HepG2 (cell line): ENCODE measurements around the gene KLHL12. TPM values are rescaled to one million over a fixed set of nuclear protein-coding genes. Genes with fewer than 3 reads are reported as not detected.

ENCODE experiments used
- CBFB ChIP-seq: sonication (generic); formaldehyde crosslinking; IDR thresholded peaks from 2 replicates; pipeline ENCODE4 v1.4.0; 2020; ENCODE audit warnings: missing genetic modification reagents
- CREB3 ChIP-seq: sonication (generic); formaldehyde crosslinking; IDR thresholded peaks from 2 replicates; pipeline ENCODE4 v1.5.0; 2020; ENCODE audit warnings: missing genetic modification reagents
- HMGXB4 ChIP-seq, 2 experiments: sonication (generic) in 1 of 2; formaldehyde crosslinking in 1 of 2; IDR thresholded peaks; 2 replicates each; pipeline versions ENCODE4 v1.4.0 to v1.6.1; 2018 to 2020; ENCODE audit warnings: missing genetic modification reagents in 2 of 2, borderline replicate concordance in 1 of 2, low read depth in 1 of 2, mild to moderate bottlenecking in 1 of 2, missing biosample characterization in 1 of 2
- JDP2 ChIP-seq: sonication (generic); formaldehyde crosslinking; IDR thresholded peaks from 2 replicates; pipeline ENCODE4 v1.8.1; 2022; ENCODE audit warnings: missing genetic modification reagents, borderline replicate concordance
- MTA3 ChIP-seq: sonication (generic); formaldehyde crosslinking; IDR thresholded peaks from 2 replicates; pipeline ENCODE4 v1.4.0; 2020; ENCODE audit warnings: missing genetic modification reagents
- MTF2 ChIP-seq: sonication (generic); formaldehyde crosslinking; IDR thresholded peaks from 2 replicates; pipeline ENCODE4 v1.5.0; 2020; ENCODE audit warnings: missing genetic modification reagents, borderline replicate concordance
- PCBP2 ChIP-seq: fragments of 200-400 bp; formaldehyde crosslinking; optimal IDR thresholded peaks from 2 replicates; pipeline ENCODE3; 2018; ENCODE audit warnings: low read length, low read depth; ENCODE audit not compliant: poor library complexity, severe bottlenecking
- RBAK ChIP-seq: sonication (generic); formaldehyde crosslinking; IDR thresholded peaks from 2 replicates; pipeline ENCODE4 v1.5.1; 2020; ENCODE audit warnings: mild to moderate bottlenecking, missing genetic modification reagents
- RCOR2 ChIP-seq: IDR thresholded peaks from 2 replicates; pipeline ENCODE4 v1.6.1; 2016; ENCODE audit warnings: missing biosample characterization, missing genetic modification reagents
- SAP130 ChIP-seq: IDR thresholded peaks from 2 replicates; pipeline ENCODE4 v1.6.1; 2016; ENCODE audit warnings: low read depth
- WIZ ChIP-seq: sonication (generic); formaldehyde crosslinking; IDR thresholded peaks from 2 replicates; pipeline ENCODE4 v1.5.1; 2020; ENCODE audit warnings: mild to moderate bottlenecking, missing genetic modification reagents
- ZKSCAN8 ChIP-seq: IDR thresholded peaks from 2 replicates; pipeline ENCODE4 v1.6.1; 2016; ENCODE audit warnings: borderline replicate concordance, missing genetic modification reagents, missing compliant biosample characterization
- ZNF326 ChIP-seq: sonication (generic); formaldehyde crosslinking; IDR thresholded peaks from 2 replicates; pipeline ENCODE4 v1.4.0; 2020; ENCODE audit warnings: missing genetic modification reagents, borderline replicate concordance
- ZNF335 ChIP-seq: sonication (generic); formaldehyde crosslinking; IDR thresholded peaks from 2 replicates; pipeline ENCODE4 v1.4.0; 2020; ENCODE audit warnings: missing genetic modification reagents
- ZNF383 ChIP-seq: sonication (generic); formaldehyde crosslinking; IDR thresholded peaks from 2 replicates; pipeline ENCODE4 v1.4.0; 2020; ENCODE audit warnings: missing genetic modification reagents, mild to moderate bottlenecking, borderline replicate concordance
- ZNF609 ChIP-seq: sonication (generic); formaldehyde crosslinking; IDR thresholded peaks from 2 replicates; pipeline ENCODE4 v1.4.0; 2020; ENCODE audit warnings: mild to moderate bottlenecking, missing genetic modification reagents, borderline replicate concordance
- ZSCAN25 ChIP-seq: sonication (generic); formaldehyde crosslinking; IDR thresholded peaks from 2 replicates; pipeline ENCODE4 v1.8.0; 2022; ENCODE audit warnings: mild to moderate bottlenecking, missing genetic modification reagents
- polyA plus RNA-seq, 8 experiments: library from polyadenylated mRNA; depleted of rRNA in 3 of 8; stranded (reverse) in 7 of 8; unstranded in 1 of 8; fragments of >200 nt; fragmentation: Illumina TruSeq in 4 of 8; extraction: Trizol in 4 of 8; gene quantifications; 2 replicates each; pipeline versions ENCODE4 v1.2.1 to v1.2.3, GENCODE V29; 2011 to 2016; ENCODE audit warnings: low read depth in 4 of 8, missing spikeins in 1 of 8, mixed read lengths in 1 of 8; ENCODE audit not compliant: insufficient read depth in 1 of 8
- total RNA-seq, 5 experiments: library from RNA; depleted of rRNA; stranded (reverse); fragments of >200 nt; fragmentation: Illumina TruSeq; extraction: Trizol; gene quantifications; 2 replicates each; pipeline ENCODE4 v1.2.3, GENCODE V29; 2016; ENCODE audit warnings: low read depth in 1 of 5
- TF ChIP-seq, protein P1 (sequence below): sonication (generic); formaldehyde crosslinking; IDR thresholded peaks from 2 replicates; pipeline ENCODE4 v1.8.0; 2022; ENCODE audit warnings: mild to moderate bottlenecking, missing genetic modification reagents

Gene KLHL12
- total and polyA plus RNA-seq, 2 of the 13 experiments (the other 11 are each of a cell fraction or from before 2014, with no cell fraction given): 19.2 to 25.2 TPM

- TF ChIP-seq MTF2 (CRISPR knock-in tag) (peak; percentile 78; the same call in 1 of the 2 replicates), CBFB (0 out of 2 replicates have a peak, but pooled peaks have one; percentile 42), ZSCAN25 (no peak), MTA3 (CRISPR knock-in tag) (no peak), RBAK (CRISPR knock-in tag) (no peak), ZNF335 (CRISPR knock-in tag) (0 out of 2 replicates have a peak, but pooled peaks have one; percentile 71), HMGXB4 (CRISPR knock-in tag; IDR thresholded peaks at IDR 0.05; ENCODE audit: borderline replicate concordance in 1 of 2, low read depth in 1 of 2) (peak; percentile 78 to 88), SAP130 (CRISPR knock-in tag) (peak; percentile 100), CREB3 (CRISPR knock-in tag) (no peak), ZNF609 (CRISPR knock-in tag) (peak; percentile 47; the same call in 1 of the 2 replicates), JDP2 (CRISPR knock-in tag) (no peak), RCOR2 (no peak), ZKSCAN8 (CRISPR knock-in tag) (no peak; the same call in 1 of the 2 replicates), WIZ (CRISPR knock-in tag) (peak; percentile 88), ZNF326 (no peak), PCBP2 (no peak), ZNF383 (CRISPR knock-in tag) (peak; percentile 84; the same call in 1 of the 2 replicates)
- TF ChIP-seq, protein P1, sequence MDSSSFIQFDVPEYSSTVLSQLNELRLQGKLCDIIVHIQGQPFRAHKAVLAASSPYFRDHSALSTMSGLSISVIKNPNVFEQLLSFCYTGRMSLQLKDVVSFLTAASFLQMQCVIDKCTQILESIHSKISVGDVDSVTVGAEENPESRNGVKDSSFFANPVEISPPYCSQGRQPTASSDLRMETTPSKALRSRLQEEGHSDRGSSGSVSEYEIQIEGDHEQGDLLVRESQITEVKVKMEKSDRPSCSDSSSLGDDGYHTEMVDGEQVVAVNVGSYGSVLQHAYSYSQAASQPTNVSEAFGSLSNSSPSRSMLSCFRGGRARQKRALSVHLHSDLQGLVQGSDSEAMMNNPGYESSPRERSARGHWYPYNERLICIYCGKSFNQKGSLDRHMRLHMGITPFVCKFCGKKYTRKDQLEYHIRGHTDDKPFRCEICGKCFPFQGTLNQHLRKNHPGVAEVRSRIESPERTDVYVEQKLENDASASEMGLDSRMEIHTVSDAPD: 0 out of 2 replicates have a peak, but pooled peaks have one; percentile 52
These were observed at the start of gene KLHL12 (continued) for GRCh38 chr1:202926581-202927491.
